C1 segment of cervical spinal cord (tissue), 14 donors: ENCODE measurements around the gene ABCA4.

Experiments used
- DNase-seq, 14 donors: peaks; one replicate each; lab custom pipeline; 2025; lab: John Stamatoyannopoulos, UW

ABCA4 gene

GRCh38 chr1:94104776-94105580 is 16.0 kb downstream of the ABCA4 start:
- DNase-seq, result no peak

- no peak for DNase-seq
These were observed 16.7 kb downstream of the ABCA4 start for GRCh38 chr1:94104127-94104684.

- DNase-seq, result no peak
These were observed 17.3 kb downstream of the ABCA4 start for GRCh38 chr1:94103608-94104007.

- peak in 1 of 14 donors; percentile 89 for DNase-seq
These were observed 19.1 kb downstream of the ABCA4 start for GRCh38 chr1:94101613-94102525.

GRCh38 chr1:94100785-94101612 is 19.9 kb downstream of the ABCA4 start:
- peak in 1 of 14 donors; percentile 55 for DNase-seq

GRCh38 chr1:94100129-94100784 is 20.7 kb downstream of the ABCA4 start:
- DNase-seq, result no peak

GRCh38 chr1:94099303-94099702 is 21.6 kb downstream of the ABCA4 start:
- DNase-seq, result no peak

GRCh38 chr1:94098585-94099111 is 22.3 kb downstream of the ABCA4 start:
- no peak for DNase-seq

- DNase-seq, result peak in 1 of 14 donors; percentile 25
These were observed 24.0 kb downstream of the ABCA4 start for GRCh38 chr1:94096797-94097549.

- peak in 2 of 14 donors; percentile 41 to 57 for DNase-seq
These were observed 25.0 kb downstream of the ABCA4 start for GRCh38 chr1:94095744-94096469.

GRCh38 chr1:94095112-94095637 is 25.8 kb downstream of the ABCA4 start:
- peak in 8 of 14 donors; percentile 10 to 60 (median 30) for DNase-seq

- DNase-seq, result peak in 13 of 14 donors; percentile 9 to 98 (median 59)
These were observed 26.4 kb downstream of the ABCA4 start for GRCh38 chr1:94094469-94095111.

- peak in 3 of 14 donors; percentile 48 to 54 (median 51) for DNase-seq
These were observed 27.0 kb downstream of the ABCA4 start for GRCh38 chr1:94093996-94094395.

- DNase-seq, result peak in 1 of 14 donors; percentile 22
These were observed 27.6 kb downstream of the ABCA4 start for GRCh38 chr1:94093396-94093795.

- peak in 1 of 14 donors; percentile 50 for DNase-seq
These were observed 28.7 kb downstream of the ABCA4 start for GRCh38 chr1:94092210-94092613.

GRCh38 chr1:94090761-94091160 is 30.2 kb downstream of the ABCA4 start:
- no peak for DNase-seq

- no peak for DNase-seq
These were observed 33.8 kb downstream of the ABCA4 start for GRCh38 chr1:94087193-94087592.

GRCh38 chr1:94084547-94084946 is 36.4 kb downstream of the ABCA4 start:
- DNase-seq, result peak in 1 of 14 donors; percentile 43
